ENCODE results near the gene NEMF.
"Not testable (repeated sequence)": the region's sequence is repeated elsewhere in the genome, so short reads cannot be mapped to it uniquely, and the experiment has no call there.

NEMF gene

GRCh38 chr14:49876563-49877127 lies 24.1 kb upstream of the NEMF start:
- DNase-seq (ENCODE audit: low read depth in 3 of 3, low spot score in 1 of 3) = no peak

GRCh38 chr14:49875640-49876198 lies 23.1 kb upstream of the NEMF start:
- no peak for DNase-seq (ENCODE audit: low read depth in 3 of 3, low spot score in 1 of 3)

- not testable (repeated sequence) for DNase-seq (ENCODE audit: low read depth in 3 of 3, low spot score in 1 of 3)
Observed at GRCh38 chr14:49873548-49873947, 21.0 kb upstream of the NEMF start.

- DNase-seq (ENCODE audit: low read depth in 3 of 3, low spot score in 1 of 3) = no peak
Observed at GRCh38 chr14:49870908-49871307, 18.3 kb upstream of the NEMF start.

GRCh38 chr14:49868720-49869114 lies 16.1 kb upstream of the NEMF start:
- DNase-seq (ENCODE audit: low read depth in 3 of 3, low spot score in 1 of 3) = no peak

- DNase-seq (ENCODE audit: low read depth in 3 of 3, low spot score in 1 of 3) = peak; percentile 97
Observed at GRCh38 chr14:49867831-49868719, 15.5 kb upstream of the NEMF start.

- DNase-seq (ENCODE audit: low read depth in 3 of 3, low spot score in 1 of 3) = peak; percentile 46 to 81 (median 46)
Observed at GRCh38 chr14:49865431-49865859, 12.9 kb upstream of the NEMF start.

GRCh38 chr14:49863487-49864281 lies 11.1 kb upstream of the NEMF start:
- no peak for DNase-seq (ENCODE audit: low read depth in 3 of 3, low spot score in 1 of 3)

GRCh38 chr14:49862089-49862673 lies 9.6 kb upstream of the NEMF start:
- peak; percentile 56 to 75 (median 74) for DNase-seq (ENCODE audit: low read depth in 3 of 3, low spot score in 1 of 3)

GRCh38 chr14:49861699-49862088 lies 9.1 kb upstream of the NEMF start:
- peak in 2 of 3 donors; percentile 24 to 38 for DNase-seq (ENCODE audit: low read depth in 3 of 3, low spot score in 1 of 3)

- no peak for DNase-seq (ENCODE audit: low read depth in 3 of 3, low spot score in 1 of 3)
Observed at GRCh38 chr14:49860988-49861698, 8.6 kb upstream of the NEMF start.

- no peak for DNase-seq (ENCODE audit: low read depth in 3 of 3, low spot score in 1 of 3)
Observed at GRCh38 chr14:49858383-49858782, 5.8 kb upstream of the NEMF start.

GRCh38 chr14:49857427-49858003 lies 4.9 kb upstream of the NEMF start:
- no peak for DNase-seq (ENCODE audit: low read depth in 3 of 3, low spot score in 1 of 3)

GRCh38 chr14:49853572-49854375 lies 1.2 kb upstream of the NEMF start:
- peak; percentile 38 to 52 (median 42) for DNase-seq (ENCODE audit: low read depth in 3 of 3, low spot score in 1 of 3)

GRCh38 chr14:49853158-49853477 lies 530 bp upstream of the NEMF start:
- DNase-seq (ENCODE audit: low read depth in 3 of 3, low spot score in 1 of 3) = no peak

GRCh38 chr14:49851813-49852212 lies 775 bp downstream of the NEMF start:
- DNase-seq (ENCODE audit: low read depth in 3 of 3, low spot score in 1 of 3) = no peak

GRCh38 chr14:49849213-49849847 lies 3.3 kb downstream of the NEMF start:
- DNase-seq (ENCODE audit: low read depth in 3 of 3, low spot score in 1 of 3) = no peak

GRCh38 chr14:49828640-49829039 lies 23.9 kb downstream of the NEMF start:
- DNase-seq (ENCODE audit: low read depth in 3 of 3, low spot score in 1 of 3) = no peak

- no peak for DNase-seq (ENCODE audit: low read depth in 3 of 3, low spot score in 1 of 3)
Observed at GRCh38 chr14:49820176-49820575, 32.4 kb downstream of the NEMF start.
